H1 (cell line): ENCODE data around the gene RETREG1. TPM values are rescaled to one million over a fixed set of nuclear protein-coding genes. Genes with fewer than 3 reads are reported as not detected.

Source experiments
- KDM5A ChIP-seq: fragments of 200-600 bp; IDR thresholded peaks from 2 replicates; pipeline ENCODE4 v1.7.1; 2012; ENCODE audit warnings: mild to moderate bottlenecking, low read length, inconsistent platforms, mixed read lengths
- RNF2 ChIP-seq: fragments of 200-900, 300-1000 bp; sonication (generic); IDR thresholded peaks from 2 replicates; pipeline ENCODE4 v1.7.1; 2016; ENCODE audit warnings: borderline replicate concordance, low read depth, mild to moderate bottlenecking, antibody characterized with exemption, low read length; ENCODE audit not compliant: poor library complexity, severe bottlenecking; ENCODE audit errors: missing control alignments
- SIX5 ChIP-seq: IDR thresholded peaks from 2 replicates; pipeline ENCODE4 v1.6.1; 2011; ENCODE audit warnings: mild to moderate bottlenecking, low read depth, low read length
- polyA plus RNA-seq, 7 experiments: library from polyadenylated mRNA; depleted of rRNA in 3 of 7; stranded (reverse) in 5 of 7; unstranded in 2 of 7; fragments of >200 nt in 5 of 7; fragments of 200-250 nt in 2 of 7; gene quantifications; 1 replicate in 5 of 7; 2 replicates in 1 of 7; 4 replicates in 1 of 7; pipeline versions ENCODE4 v1.2.1 to v1.2.3, GENCODE V29; 2011 to 2013; ENCODE audit warnings: missing spikeins in 2 of 7, mixed read lengths in 2 of 7
- total RNA-seq: library from RNA; stranded (reverse); fragmentation: NEBNext Ultra II Directional; extraction: Animal tissue kit (Norgen Biotek cat#: 25700); gene quantifications from 2 replicates; pipeline ENCODE4 v1.2.1, GENCODE V29; 2021

Gene RETREG1
- total and polyA plus RNA-seq, 2 of the 8 experiments (the other 6 are each of a cell fraction or from before 2014, with no cell fraction given) = 0.62 to 1.9 TPM

DNA sequence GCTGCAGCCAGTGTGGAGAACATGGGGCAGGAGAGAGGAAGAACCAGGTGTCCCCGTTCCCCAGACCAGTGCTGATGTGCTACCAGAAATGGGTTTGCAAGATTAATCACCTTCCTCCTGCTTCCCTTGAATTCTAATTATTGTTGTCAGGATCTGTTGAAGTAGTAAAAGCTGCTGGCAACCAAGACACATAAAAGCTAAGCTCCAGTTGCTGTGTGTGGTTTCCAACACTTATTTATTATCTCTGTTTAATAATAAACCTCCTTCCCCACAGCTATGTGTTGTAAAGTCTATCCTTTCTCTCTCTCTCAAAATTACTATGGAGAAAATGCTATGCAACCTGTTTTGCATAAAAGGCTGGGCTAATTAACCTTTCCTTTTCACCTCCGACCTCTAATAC, 2.3 kb upstream of the RETREG1 start (continued):
- TF ChIP-seq RNF2 (no peak), SIX5 (no peak), KDM5A (no peak)
